ENCODE measurements around the gene DIO3.

- TF ChIP-seq EZH2 (IDR thresholded peaks at IDR 0.05; ENCODE audit: borderline replicate concordance, low read length): no peak
- TF ChIP-seq CTCF (IDR thresholded peaks at IDR 0.05; ENCODE audit: low read length): no peak
Observed at GRCh38 chr14:101542391-101542790, 18.9 kb upstream of the DIO3 start.
